Mesenchymal stem cell (in vitro differentiated cells and primary cell): ENCODE measurements around the gene TCF12.

Experiments
- DNase-seq: peaks from one replicate; pipeline ENCODE4 v3.0.0-alpha.2; 2013
- H2AFZ ChIP-seq: one replicate; pipeline ENCODE4 v1.6.1; 2013; ENCODE audit warnings: low read depth, mild to moderate bottlenecking, control low read depth, inconsistent platforms, low read length, moderate library complexity
- H2AK5ac ChIP-seq: 2 replicates; pipeline ENCODE4 v1.6.1; 2013; ENCODE audit warnings: low read length, moderate library complexity, mild to moderate bottlenecking, inconsistent platforms; ENCODE audit not compliant: severe bottlenecking
- H2BK120ac ChIP-seq: one replicate; pipeline ENCODE4 v1.6.1; 2013; ENCODE audit warnings: low read depth, mild to moderate bottlenecking, inconsistent platforms, low read length, moderate library complexity
- H2BK12ac ChIP-seq, 2 experiments: one replicate each; pipeline ENCODE4 v1.6.1; 2013; ENCODE audit warnings: inconsistent platforms in 2 of 2, low read length in 2 of 2, mild to moderate bottlenecking in 2 of 2, moderate library complexity in 2 of 2, control low read depth in 1 of 2
- H2BK15ac ChIP-seq: one replicate; pipeline ENCODE4 v1.6.1; 2013; ENCODE audit warnings: mild to moderate bottlenecking, low read depth, inconsistent platforms; ENCODE audit not compliant: poor library complexity, severe bottlenecking
- H2BK5ac ChIP-seq: 2 replicates; pipeline ENCODE4 v1.6.1; 2013; ENCODE audit warnings: low read depth, mild to moderate bottlenecking, low read length, control low read depth, inconsistent platforms; ENCODE audit not compliant: poor library complexity, severe bottlenecking
- H3K14ac ChIP-seq, 2 experiments: one replicate each; pipeline ENCODE4 v1.6.1; 2013; ENCODE audit warnings: inconsistent platforms in 2 of 2, low read length in 2 of 2, control low read depth in 1 of 2, mild to moderate bottlenecking in 1 of 2, moderate library complexity in 1 of 2
- H3K18ac ChIP-seq, 2 experiments: one replicate each; pipeline ENCODE4 v1.6.1; 2013; ENCODE audit warnings: inconsistent platforms in 2 of 2, low read length in 2 of 2, control low read depth in 1 of 2, low read depth in 1 of 2, mild to moderate bottlenecking in 1 of 2
- H3K23ac ChIP-seq, 2 experiments: one replicate each; pipeline ENCODE4 v1.6.1; 2013; ENCODE audit warnings: inconsistent platforms in 2 of 2, low read length in 2 of 2, mild to moderate bottlenecking in 2 of 2, moderate library complexity in 2 of 2, control low read depth in 1 of 2
- H3K27ac ChIP-seq: 2 replicates; pipeline ENCODE4 v1.5.1; 2013; ENCODE audit warnings: mild to moderate bottlenecking, moderate library complexity, low read length, control low read depth, inconsistent platforms; ENCODE audit not compliant: poor library complexity, severe bottlenecking
- H3K27me3 ChIP-seq, 2 experiments: 2 replicates each; pipeline versions ENCODE4 v1.6.1 to v1.7.0; 2013; ENCODE audit warnings: low read length in 2 of 2, mild to moderate bottlenecking in 2 of 2, moderate library complexity in 2 of 2, control low read depth in 1 of 2, inconsistent platforms in 1 of 2; ENCODE audit not compliant: control insufficient read depth in 1 of 2, insufficient read depth in 1 of 2
- H3K36me3 ChIP-seq, 2 experiments: 2 replicates each; pipeline versions ENCODE4 v1.6.1 to v1.7.0; 2013; ENCODE audit warnings: low read length in 2 of 2, control low read depth in 1 of 2, inconsistent platforms in 1 of 2, low read depth in 1 of 2, mild to moderate bottlenecking in 1 of 2; ENCODE audit not compliant: insufficient read depth in 2 of 2, control insufficient read depth in 1 of 2
- H3K4ac ChIP-seq, 2 experiments: one replicate each; pipeline ENCODE4 v1.6.1; 2013; ENCODE audit warnings: inconsistent platforms in 2 of 2, low read length in 2 of 2, mild to moderate bottlenecking in 2 of 2, moderate library complexity in 2 of 2, control low read depth in 1 of 2, low read depth in 1 of 2
- H3K4me1 ChIP-seq: 2 replicates; pipeline ENCODE4 v1.6.1; 2013; ENCODE audit warnings: low read depth, low read length, control low read depth; ENCODE audit not compliant: control insufficient read depth, insufficient read depth
- H3K4me2 ChIP-seq: 2 replicates; pipeline ENCODE4 v1.6.1; 2013; ENCODE audit warnings: low read length, mild to moderate bottlenecking, inconsistent platforms; ENCODE audit not compliant: poor library complexity, severe bottlenecking
- H3K4me3 ChIP-seq, 2 experiments: 2 replicates each; pipeline versions ENCODE4 v1.5.1 to v1.7.0; 2013; ENCODE audit warnings: low read length in 2 of 2, mild to moderate bottlenecking in 2 of 2, control low read depth in 1 of 2, low read depth in 1 of 2; ENCODE audit not compliant: insufficient read depth in 1 of 2
- H3K79me1 ChIP-seq: replicated peaks from 2 replicates; pipeline ENCODE4 v1.6.1; 2013; ENCODE audit warnings: mild to moderate bottlenecking, control low read depth, low read length, inconsistent platforms; ENCODE audit not compliant: poor library complexity, severe bottlenecking
- H3K9ac ChIP-seq: 2 replicates; pipeline ENCODE4 v1.7.0; 2013; ENCODE audit warnings: mild to moderate bottlenecking, low read length, moderate library complexity
- H3K9me3 ChIP-seq: 2 replicates; pipeline ENCODE4 v1.7.0; 2013; ENCODE audit warnings: mild to moderate bottlenecking, low read length; ENCODE audit not compliant: control insufficient read depth
- H4K8ac ChIP-seq: one replicate; pipeline ENCODE4 v1.6.1; 2013; ENCODE audit warnings: inconsistent platforms, mild to moderate bottlenecking, low read length, moderate library complexity
- H4K91ac ChIP-seq: one replicate; pipeline ENCODE4 v1.6.1; 2013; ENCODE audit warnings: mild to moderate bottlenecking, low read length, inconsistent platforms
- WGBS: methylation state at CpG from one replicate; pipeline ENCODE4 v1.1.7; 2013; ENCODE audit warnings: mixed read lengths; 5-methylcytosine and 5-hydroxymethylcytosine counted together

The TCF12 gene

DNA sequence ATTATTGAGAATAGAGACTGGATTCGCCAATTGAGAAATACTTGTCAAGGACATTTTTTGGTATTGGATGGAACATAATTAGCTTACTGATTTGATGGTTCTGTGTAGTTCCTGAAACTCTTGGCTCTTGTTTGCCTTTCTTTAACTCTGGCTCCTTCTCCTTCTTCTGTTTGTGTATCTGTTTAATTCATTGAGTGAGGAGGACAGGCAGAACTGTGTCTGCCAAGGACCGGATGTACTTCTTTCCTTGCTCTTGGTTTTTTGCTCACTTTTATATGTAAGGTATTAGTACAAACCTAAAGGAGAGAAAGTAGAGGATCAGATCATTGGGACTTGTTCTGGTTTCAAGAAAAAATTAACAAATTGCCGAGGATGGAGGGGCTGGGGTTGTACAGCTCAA, 48.9 kb downstream of the TCF12 start:
- Histone ChIP-seq H3K23ac (no peak overlapping the region), H2AFZ (no peak overlapping the region), H3K4me2 (no peak overlapping the region), H3K14ac (no peak overlapping the region), H2BK5ac (no peak overlapping the region), H3K9ac (no peak overlapping the region), H3K4ac (no peak overlapping the region), H3K4me3 (no peak overlapping the region), H3K27ac (no peak overlapping the region), H3K9me3 (no peaks in the 10 kb centered on the region), H2AK5ac (no peak overlapping the region), H3K27me3 (no peaks in the 10 kb centered on the region), H3K79me1 (peaks cover 3% of the 10 kb centered on the region), H2BK12ac (no peak overlapping the region), H4K91ac (no peak overlapping the region), H4K8ac (no peak overlapping the region), H3K36me3 (no peaks in the 10 kb centered on the region), H2BK15ac (no peak overlapping the region), H3K18ac (no peak overlapping the region), H2BK120ac (no peak overlapping the region), H3K4me1 (no peaks in the 10 kb centered on the region)
- WGBS: 95% methylated on average over 3 of the region's 3 CpGs
- DNase-seq: no peak

DNA sequence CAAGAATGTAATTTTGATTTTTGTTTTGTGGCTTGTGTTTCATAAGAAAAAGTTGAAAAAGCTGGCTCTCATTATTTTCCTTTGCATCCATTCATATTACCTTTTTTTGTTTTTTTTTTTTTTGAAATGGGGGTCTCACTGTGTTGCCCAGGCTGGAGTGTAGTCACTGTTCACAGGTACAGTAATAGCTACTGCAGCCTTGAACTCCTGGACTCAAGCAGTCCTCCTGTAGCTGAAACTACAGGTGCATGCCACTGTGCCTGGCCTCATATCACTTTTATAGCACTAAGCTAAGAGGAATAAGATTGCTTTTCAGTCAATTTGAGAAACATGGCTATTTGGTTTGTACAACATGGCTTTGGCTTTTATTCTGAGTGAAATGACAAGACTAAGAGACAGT, 49.8 kb downstream of the TCF12 start:
- Histone ChIP-seq H3K79me1 (peaks cover 3% of the 10 kb centered on the region), H3K9ac (no peak overlapping the region), H3K18ac (no peak overlapping the region), H3K4me3 (no peak overlapping the region), H2AK5ac (no peak overlapping the region), H4K91ac (no peak overlapping the region), H3K4ac (no peak overlapping the region), H3K27me3 (no peaks in the 10 kb centered on the region), H3K9me3 (no peaks in the 10 kb centered on the region), H3K14ac (no peak overlapping the region), H2BK120ac (no peak overlapping the region), H2BK12ac (no peak overlapping the region), H2BK5ac (no peak overlapping the region), H4K8ac (no peak overlapping the region), H2BK15ac (no peak overlapping the region), H3K36me3 (no peaks in the 10 kb centered on the region), H3K4me1 (no peaks in the 10 kb centered on the region), H3K4me2 (no peak overlapping the region), H3K23ac (no peak overlapping the region), H3K27ac (no peak overlapping the region), H2AFZ (no peak overlapping the region)
- DNase-seq: no peak

DNA sequence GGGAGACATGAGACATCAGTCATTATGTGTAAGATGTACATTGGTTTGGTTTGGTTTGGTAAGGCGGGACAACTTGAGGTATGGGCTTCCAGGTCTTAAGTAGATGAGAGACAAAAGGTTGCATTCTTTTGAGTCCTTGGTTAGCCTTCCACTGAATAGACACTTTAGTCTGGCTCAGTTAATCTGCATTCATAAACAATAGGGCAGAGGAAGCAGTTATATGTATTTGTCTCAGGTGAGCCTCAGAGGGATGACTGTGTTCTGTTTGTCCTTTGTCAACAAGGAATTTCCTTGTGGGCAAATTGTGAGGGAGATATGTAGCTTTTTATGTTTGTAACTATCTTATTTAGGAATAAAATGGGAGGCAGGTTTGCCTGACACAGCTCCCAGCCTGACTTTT, 50.4 kb downstream of the TCF12 start:
- H3K18ac ChIP-seq: no peak overlapping the region
- 94% methylated on average over 1 of the region's 1 CpG for WGBS
- H3K23ac ChIP-seq: no peak overlapping the region
- DNase-seq: no peak
- H3K9me3 ChIP-seq: no peaks in the 10 kb centered on the region
- H2BK15ac ChIP-seq: no peak overlapping the region
- no peak overlapping the region for H3K4me3 ChIP-seq
- H3K27ac ChIP-seq: no peak overlapping the region
- no peak overlapping the region for H3K4ac ChIP-seq
- no peak overlapping the region for H4K8ac ChIP-seq
- H3K4me2 ChIP-seq: no peak overlapping the region
- H3K27me3 ChIP-seq: no peaks in the 10 kb centered on the region
- peak overlapping the region in 1 of 2 experiments; percentile 57 for H3K14ac ChIP-seq
- no peak overlapping the region for H2BK120ac ChIP-seq
- no peak overlapping the region for H2AFZ ChIP-seq
- H2AK5ac ChIP-seq: no peak overlapping the region
- H3K79me1 ChIP-seq: peaks cover 3% of the 10 kb centered on the region
- no peak overlapping the region for H4K91ac ChIP-seq
- H3K36me3 ChIP-seq: no peaks in the 10 kb centered on the region
- no peak overlapping the region for H3K9ac ChIP-seq
- H2BK12ac ChIP-seq: no peak overlapping the region
- H3K4me1 ChIP-seq: no peaks in the 10 kb centered on the region
- H2BK5ac ChIP-seq: no peak overlapping the region

DNA sequence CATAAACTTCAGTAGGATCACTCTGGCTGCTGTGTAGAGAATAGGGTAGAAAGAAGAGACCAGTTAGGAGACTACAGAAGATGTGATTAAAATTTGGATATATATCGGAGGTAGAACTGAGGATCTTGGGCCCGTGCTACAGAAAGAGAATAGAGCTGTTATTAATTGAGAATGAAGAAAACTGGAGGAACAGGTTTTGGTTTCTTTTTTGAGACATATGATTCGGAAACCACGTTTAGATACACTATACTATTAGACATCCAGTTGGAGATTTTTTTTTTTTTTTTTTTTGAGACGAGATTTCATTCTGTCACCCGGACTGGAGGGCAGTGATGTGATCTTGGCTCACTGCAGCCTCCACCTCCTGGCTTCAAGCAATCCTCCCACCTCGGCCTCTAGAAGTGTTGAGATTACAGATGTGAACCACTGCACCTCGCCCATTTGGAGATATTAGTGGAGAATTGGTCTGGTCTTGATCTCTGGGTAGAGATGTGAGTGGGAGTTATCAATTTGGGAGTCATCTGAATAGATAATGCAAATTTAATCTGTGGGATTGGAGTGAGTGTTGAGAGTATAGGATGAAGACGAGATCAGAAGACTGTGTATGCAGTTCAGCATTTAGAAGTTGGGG, 50.9 kb downstream of the TCF12 start:
- Histone ChIP-seq H2BK5ac (no peak overlapping the region), H3K27ac (no peak overlapping the region), H3K4me2 (no peak overlapping the region), H3K9ac (no peak overlapping the region), H3K23ac (no peak overlapping the region), H2AK5ac (no peak overlapping the region), H3K4me3 (no peak overlapping the region), H3K18ac (no peak overlapping the region), H3K79me1 (peaks cover 3% of the 10 kb centered on the region), H2BK120ac (no peak overlapping the region), H2BK12ac (no peak overlapping the region), H3K9me3 (no peaks in the 10 kb centered on the region), H4K8ac (no peak overlapping the region), H4K91ac (no peak overlapping the region), H3K36me3 (no peaks in the 10 kb centered on the region), H3K14ac (no peak overlapping the region), H3K27me3 (no peaks in the 10 kb centered on the region), H3K4ac (no peak overlapping the region), H2AFZ (no peak overlapping the region), H3K4me1 (no peaks in the 10 kb centered on the region), H2BK15ac (no peak overlapping the region)
- WGBS: 98% methylated on average over 5 of the region's 9 CpGs
- DNase-seq: no peak
